Adrenal gland (tissue), 5 donors: ENCODE results near the gene TMEM266.

Experiments
- POLR2A ChIP-seq, 2 donors: fragments of 450-650 bp; IDR thresholded peaks; one replicate each; pipeline ENCODE4 v1.6.1; 2017; ENCODE audit warnings: antibody characterized with exemption in 2 of 2, mild to moderate bottlenecking in 2 of 2, moderate library complexity in 1 of 2
- TF ChIP-seq, protein P1 (sequence below), 6 experiments: fragments of 450-650 bp in 4 of 6; fragments of 200-600 bp in 2 of 6; sonication (generic) in 1 of 6; IDR thresholded peaks; 1 replicate in 5 of 6; 2 replicates in 1 of 6; pipeline versions ENCODE4 v1.5.1 to v1.8.0; 2016 to 2021; ENCODE audit warnings: antibody characterized with exemption in 6 of 6, mild to moderate bottlenecking in 2 of 6, moderate library complexity in 1 of 6
- donor health status: DM: no; HTN: no; CAD: no.

GRCh38 chr15:76236350-76236749 is 176.6 kb downstream of the TMEM266 start:
- TF ChIP-seq, protein P1, sequence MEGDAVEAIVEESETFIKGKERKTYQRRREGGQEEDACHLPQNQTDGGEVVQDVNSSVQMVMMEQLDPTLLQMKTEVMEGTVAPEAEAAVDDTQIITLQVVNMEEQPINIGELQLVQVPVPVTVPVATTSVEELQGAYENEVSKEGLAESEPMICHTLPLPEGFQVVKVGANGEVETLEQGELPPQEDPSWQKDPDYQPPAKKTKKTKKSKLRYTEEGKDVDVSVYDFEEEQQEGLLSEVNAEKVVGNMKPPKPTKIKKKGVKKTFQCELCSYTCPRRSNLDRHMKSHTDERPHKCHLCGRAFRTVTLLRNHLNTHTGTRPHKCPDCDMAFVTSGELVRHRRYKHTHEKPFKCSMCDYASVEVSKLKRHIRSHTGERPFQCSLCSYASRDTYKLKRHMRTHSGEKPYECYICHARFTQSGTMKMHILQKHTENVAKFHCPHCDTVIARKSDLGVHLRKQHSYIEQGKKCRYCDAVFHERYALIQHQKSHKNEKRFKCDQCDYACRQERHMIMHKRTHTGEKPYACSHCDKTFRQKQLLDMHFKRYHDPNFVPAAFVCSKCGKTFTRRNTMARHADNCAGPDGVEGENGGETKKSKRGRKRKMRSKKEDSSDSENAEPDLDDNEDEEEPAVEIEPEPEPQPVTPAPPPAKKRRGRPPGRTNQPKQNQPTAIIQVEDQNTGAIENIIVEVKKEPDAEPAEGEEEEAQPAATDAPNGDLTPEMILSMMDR (IDR thresholded peaks at IDR 0.05): no peak
- TF ChIP-seq POLR2A (IDR thresholded peaks at IDR 0.05): no peak
